GM19328 (cell line): Measurements from ENCODE around the gene DCDC2B.
"Not testable (repeated sequence)": the region's sequence is repeated elsewhere in the genome, so short reads cannot be mapped to it uniquely, and the experiment has no call there.

ENCODE experiments used
- ATAC-seq: cut with Tn5 transposase; IDR thresholded peaks from one replicate; pipeline ENCODE4 v1.9.1; 2021; ENCODE audit warnings: mild to moderate bottlenecking, moderate library complexity; ENCODE audit not compliant: unreplicated experiment

Gene DCDC2B

DNA sequence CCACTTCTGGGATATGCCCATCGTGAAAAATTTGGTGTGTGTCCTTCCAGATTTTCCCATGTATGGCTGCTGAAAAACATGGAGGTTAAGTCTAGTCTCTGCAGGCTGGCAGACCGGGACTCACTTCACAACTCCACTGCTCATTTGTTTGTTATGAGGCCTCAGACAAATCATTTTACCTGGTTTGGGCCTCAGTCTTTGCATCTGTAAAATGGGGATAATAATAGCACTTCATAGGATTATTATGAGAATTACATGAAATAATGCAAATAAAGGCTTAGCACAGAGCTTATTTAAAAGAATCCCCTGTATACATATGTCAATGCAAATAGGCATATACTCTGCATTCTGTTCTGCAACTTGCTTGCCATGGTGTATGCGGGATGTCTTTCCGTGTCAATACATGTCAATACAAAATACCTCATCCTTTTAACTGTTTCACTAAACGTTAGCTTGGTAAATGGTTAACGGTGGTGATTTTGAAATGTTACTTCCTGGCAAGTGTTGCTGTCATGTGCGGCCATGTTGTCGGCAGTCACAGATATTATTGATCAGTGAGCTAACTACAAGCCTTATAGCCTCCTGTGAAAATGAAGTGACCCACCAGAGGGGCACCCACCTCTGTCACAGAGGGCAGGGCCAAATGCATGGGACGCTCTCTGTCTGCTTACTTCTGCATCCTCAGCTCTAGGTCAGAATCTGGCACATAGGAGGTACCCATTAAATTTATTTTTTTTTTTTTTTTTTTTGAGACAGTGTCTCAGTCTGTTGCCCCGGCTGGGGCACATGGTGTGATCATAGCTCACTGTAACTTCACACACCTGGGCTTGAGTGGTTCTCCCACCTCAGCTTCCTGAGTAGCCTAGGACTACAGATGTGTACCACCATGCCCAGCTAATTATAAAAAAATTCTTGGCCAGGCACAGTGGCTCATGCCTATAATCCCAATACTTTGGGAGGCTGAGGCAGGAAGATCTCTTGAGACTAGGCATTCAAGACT is 46.5 kb downstream of the DCDC2B start:
- ATAC-seq: no peak

DNA sequence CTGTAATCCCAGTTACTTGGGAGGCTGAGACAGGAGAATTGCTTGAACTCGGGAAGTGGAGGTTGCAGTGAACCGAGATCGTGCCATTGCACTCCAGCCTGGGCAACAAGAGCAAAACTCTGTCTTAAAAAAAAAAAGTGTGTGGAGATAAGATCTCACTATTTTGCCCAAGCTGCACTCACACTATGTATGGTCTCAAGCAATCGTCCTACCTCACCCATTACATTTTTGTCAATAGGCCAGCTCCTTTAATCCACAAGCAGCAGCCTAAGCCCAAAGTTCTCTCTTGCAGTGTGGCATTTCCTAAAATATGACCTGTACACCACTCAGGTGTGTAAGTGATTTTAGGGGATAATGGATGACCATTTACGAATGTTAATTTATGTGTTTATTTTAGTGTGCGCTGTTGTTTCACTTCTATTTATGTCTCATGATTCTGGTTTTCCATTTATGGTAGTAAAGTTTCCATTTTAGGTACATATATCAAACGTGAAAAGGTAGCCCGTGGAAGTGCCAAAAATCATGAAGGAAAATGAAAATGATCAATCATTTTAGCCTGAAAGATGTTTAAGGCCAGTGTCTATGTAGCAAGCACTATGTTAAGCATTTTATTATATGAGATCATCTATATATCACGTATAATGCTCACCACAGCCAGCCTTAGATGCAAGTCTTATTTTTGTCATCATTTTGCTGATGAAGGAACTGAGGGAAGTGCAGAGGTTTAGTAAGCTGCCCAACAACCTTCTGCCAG is 47.8 kb downstream of the DCDC2B start:
- ATAC-seq: no peak

DNA sequence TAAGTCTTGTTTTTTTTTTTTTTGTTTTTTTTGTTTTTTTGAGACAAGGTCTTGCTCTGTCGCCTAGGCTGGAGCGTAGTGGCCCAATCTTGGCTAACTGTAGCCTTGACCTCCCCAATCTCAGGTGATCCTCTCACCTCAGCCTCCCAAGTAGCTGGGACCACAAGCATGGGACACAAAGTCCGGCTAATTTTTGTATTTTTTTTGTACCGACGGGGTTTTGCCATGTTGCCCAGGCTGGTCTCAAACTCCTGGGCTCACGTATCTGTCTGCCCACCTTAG is 48.3 kb downstream of the DCDC2B start:
- ATAC-seq: no peak

DNA sequence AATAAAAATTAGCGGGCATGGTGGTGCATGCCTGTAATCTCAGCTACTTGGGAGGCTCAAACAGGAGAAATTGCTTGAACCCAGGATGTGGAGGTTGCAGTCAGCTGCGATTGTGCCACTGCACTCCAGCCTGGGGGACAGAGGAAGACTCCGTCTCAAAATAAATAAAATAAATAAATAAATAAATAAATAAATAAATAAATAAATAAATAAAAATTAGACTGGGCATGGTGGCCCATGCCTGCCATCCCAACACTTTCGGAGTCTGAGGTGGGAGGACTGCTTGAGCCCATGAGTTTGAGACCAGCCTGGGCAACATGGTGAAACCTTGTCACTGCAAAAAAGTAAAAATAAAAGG is 54.3 kb downstream of the DCDC2B start:
- not testable (repeated sequence) for ATAC-seq

DNA sequence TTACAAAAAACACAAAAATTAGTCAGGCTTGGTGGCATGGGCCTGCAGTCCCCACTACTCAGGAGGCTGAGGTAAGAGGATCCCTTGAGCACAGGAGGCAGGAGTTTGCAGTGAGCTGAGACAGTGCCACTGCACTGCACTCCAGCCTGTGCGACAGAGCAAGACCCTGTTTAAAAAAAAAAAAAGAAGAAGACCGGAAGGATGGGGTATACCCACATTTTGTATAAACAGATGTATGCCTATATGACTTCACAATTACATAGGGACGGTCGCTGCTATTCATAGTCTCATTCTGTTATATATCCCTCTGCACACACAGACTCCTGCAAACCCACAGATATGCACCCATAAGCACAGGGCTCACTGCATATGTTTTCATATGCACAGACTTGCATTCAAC is 54.9 kb downstream of the DCDC2B start:
- ATAC-seq: no peak
